Measurements from ENCODE around the gene PAPPA2. TPM values are rescaled to one million over a fixed set of nuclear protein-coding genes. Genes with fewer than 3 reads are reported as not detected.

Gene PAPPA2
- total RNA-seq, 1 donor from 2014 or later = not detected

GRCh38 chr1:176479971-176480370, 17.0 kb downstream of the PAPPA2 start:
- DNase-seq (no peak), ATAC-seq (ENCODE audit: low read depth) (no peak)
- ChIA-PET POLR2A (no interaction called here), CTCF (no interaction called here)
- peaks cover 4% of the 10 kb centered on the region for H3K27me3 Mint-ChIP-seq
- TF ChIP-seq CTCF (IDR thresholded peaks at IDR 0.05) = no peak
- H3K9me3 Mint-ChIP-seq = no peaks in the 10 kb centered on the region
- no peak overlapping the region for H3K27ac Mint-ChIP-seq
- H3K4me3 Mint-ChIP-seq = no peak overlapping the region
- no peaks in the 10 kb centered on the region for H3K4me1 Mint-ChIP-seq
- H3K36me3 Mint-ChIP-seq (ENCODE audit: low read depth) = no peaks in the 10 kb centered on the region
- intact Hi-C loops (cut with micrococcal nuclease) = no loop called here

- no peak for DNase-seq
These were observed 17.8 kb downstream of the PAPPA2 start for GRCh38 chr1:176480750-176481149.

GRCh38 chr1:176485083-176485482, 22.1 kb downstream of the PAPPA2 start:
- ATAC-seq (ENCODE audit: low read depth) (no peak), DNase-seq (no peak)
- Mint-ChIP-seq H3K4me3 (no peak overlapping the region), H3K27me3 (peaks cover 4% of the 10 kb centered on the region), H3K27ac (no peak overlapping the region), H3K4me1 (no peaks in the 10 kb centered on the region), H3K9me3 (no peaks in the 10 kb centered on the region), H3K36me3 (ENCODE audit: low read depth) (no peaks in the 10 kb centered on the region)
- ChIA-PET CTCF (no interaction called here), POLR2A (no interaction called here)
- no peak for TF ChIP-seq CTCF (IDR thresholded peaks at IDR 0.05)
- intact Hi-C loops (cut with micrococcal nuclease) = no loop called here

More at GRCh38 chr1:176480750-176481149, 17.8 kb downstream of the PAPPA2 start:
- ATAC-seq (ENCODE audit: low read depth) = no peak
- peaks cover 4% of the 10 kb centered on the region for H3K27me3 Mint-ChIP-seq
- TF ChIP-seq CTCF (IDR thresholded peaks at IDR 0.05) = no peak
- no peaks in the 10 kb centered on the region for H3K9me3 Mint-ChIP-seq
- no peak overlapping the region for H3K27ac Mint-ChIP-seq
- H3K36me3 Mint-ChIP-seq (ENCODE audit: low read depth) = no peaks in the 10 kb centered on the region
- H3K4me3 Mint-ChIP-seq = no peak overlapping the region
- POLR2A ChIA-PET = no interaction called here
- intact Hi-C loops (cut with micrococcal nuclease) = no loop called here
- CTCF ChIA-PET = no interaction called here
- H3K4me1 Mint-ChIP-seq = no peaks in the 10 kb centered on the region

GRCh38 chr1:176494436-176494835, 31.5 kb downstream of the PAPPA2 start:
- no peak for TF ChIP-seq CTCF (IDR thresholded peaks at IDR 0.05)
- ATAC-seq (ENCODE audit: low read depth) = no peak
- no peaks in the 10 kb centered on the region for H3K36me3 Mint-ChIP-seq (ENCODE audit: low read depth)
- ChIA-PET CTCF (no interaction called here), POLR2A (no interaction called here)
- no peaks in the 10 kb centered on the region for H3K4me1 Mint-ChIP-seq
- intact Hi-C loops (cut with micrococcal nuclease) = no loop called here
- H3K27me3 Mint-ChIP-seq = no peaks in the 10 kb centered on the region
- no peak for DNase-seq
- H3K9me3 Mint-ChIP-seq = no peaks in the 10 kb centered on the region
- no peak overlapping the region for H3K27ac Mint-ChIP-seq
- H3K4me3 Mint-ChIP-seq = no peak overlapping the region

- no peaks in the 10 kb centered on the region for H3K9me3 Mint-ChIP-seq
- ATAC-seq (ENCODE audit: low read depth) (no peak), DNase-seq (no peak)
- H3K36me3 Mint-ChIP-seq (ENCODE audit: low read depth) = no peaks in the 10 kb centered on the region
- intact Hi-C loops (cut with micrococcal nuclease) = no loop called here
- no peaks in the 10 kb centered on the region for H3K4me1 Mint-ChIP-seq
- POLR2A ChIA-PET = no interaction called here
- no peak overlapping the region for H3K27ac Mint-ChIP-seq
- no peak overlapping the region for H3K4me3 Mint-ChIP-seq
- H3K27me3 Mint-ChIP-seq = peaks cover 9% of the 10 kb centered on the region
- CTCF ChIA-PET = no interaction called here
- no peak for TF ChIP-seq CTCF (IDR thresholded peaks at IDR 0.05)
These were observed 36.7 kb downstream of the PAPPA2 start for GRCh38 chr1:176499671-176500070.
